Ammon's horn (tissue), 1 donor: ENCODE results near the gene FKBP15.
"Not testable (repeated sequence)": the region's sequence is repeated elsewhere in the genome, so short reads cannot be mapped to it uniquely, and the experiment has no call there.

Experiments
- DNase-seq: peaks from one replicate; pipeline ENCODE4 v3.0.0-alpha.2; 2016; ENCODE audit warnings: low spot score

The FKBP15 gene

GRCh38 chr9:113178087-113178486 is 43.0 kb downstream of the FKBP15 start:
- DNase-seq = no peak

- DNase-seq = no peak
Measured at GRCh38 chr9:113177251-113177650, 43.8 kb downstream of the FKBP15 start.

- DNase-seq = no peak
Measured at GRCh38 chr9:113176803-113177202, 44.3 kb downstream of the FKBP15 start.

- DNase-seq = no peak
Measured at GRCh38 chr9:113173341-113173740, 47.7 kb downstream of the FKBP15 start.

- DNase-seq = no peak
Measured at GRCh38 chr9:113168809-113169208, 52.3 kb downstream of the FKBP15 start.

GRCh38 chr9:113166039-113166438 is 55.0 kb downstream of the FKBP15 start:
- DNase-seq = no peak

GRCh38 chr9:113164536-113165300 is 56.4 kb downstream of the FKBP15 start:
- DNase-seq = peak; percentile 82

GRCh38 chr9:113163001-113163400 is 58.1 kb downstream of the FKBP15 start:
- no peak for DNase-seq

GRCh38 chr9:113160571-113160970 is 60.5 kb downstream of the FKBP15 start:
- DNase-seq = no peak

GRCh38 chr9:113158446-113158845 is 62.6 kb downstream of the FKBP15 start:
- DNase-seq = no peak

- DNase-seq = no peak
Measured at GRCh38 chr9:113156880-113157279, 64.2 kb downstream of the FKBP15 start.

- DNase-seq = peak; percentile 51
Measured at GRCh38 chr9:113155911-113156588, 65.0 kb downstream of the FKBP15 start.

GRCh38 chr9:113154946-113155345 is 66.1 kb downstream of the FKBP15 start:
- DNase-seq = no peak

- peak; percentile 65 for DNase-seq
Measured at GRCh38 chr9:113154471-113154870, 66.6 kb downstream of the FKBP15 start.

- DNase-seq = peak; percentile 33
Measured at GRCh38 chr9:113153599-113153998, 67.5 kb downstream of the FKBP15 start.

- DNase-seq = no peak
Measured at GRCh38 chr9:113152699-113153098, 68.4 kb downstream of the FKBP15 start.

GRCh38 chr9:113151696-113152630 is 69.1 kb downstream of the FKBP15 start:
- no peak for DNase-seq

GRCh38 chr9:113150670-113151611 is 70.1 kb downstream of the FKBP15 start, which contains the start of gene SLC31A2:
TSS of gene SLC31A2 (plus strand) at chr9:113151007. CDS start at chr9:113151075, 68 bp downstream.
- DNase-seq = peak; percentile 91

GRCh38 chr9:113149561-113149960 is 71.5 kb downstream of the FKBP15 start:
- DNase-seq = not testable (repeated sequence)

GRCh38 chr9:113148781-113149510 is 72.1 kb downstream of the FKBP15 start:
- no peak for DNase-seq

- DNase-seq = no peak
Measured at GRCh38 chr9:113148372-113148705, 72.7 kb downstream of the FKBP15 start.
